KG1 (cell line): ENCODE measurements around the gene GALNT16.
"Not testable (repeated sequence)": the region's sequence is repeated elsewhere in the genome, so short reads cannot be mapped to it uniquely, and the experiment has no call there.

Experiments
- DNase-seq: peaks from one replicate; lab custom pipeline; 2025; lab: John Stamatoyannopoulos, UW

The GALNT16 gene

GRCh38 chr14:69260190-69260860 is 367 bp downstream of the GALNT16 start:
- DNase-seq = no peak

- DNase-seq = no peak
Observed at GRCh38 chr14:69260861-69261564, 1.1 kb downstream of the GALNT16 start.

- no peak for DNase-seq
Observed at GRCh38 chr14:69261761-69262331, 1.9 kb downstream of the GALNT16 start.

GRCh38 chr14:69262516-69262915 is 2.6 kb downstream of the GALNT16 start:
- no peak for DNase-seq

GRCh38 chr14:69263364-69263763 is 3.4 kb downstream of the GALNT16 start:
- DNase-seq = no peak

- no peak for DNase-seq
Observed at GRCh38 chr14:69263771-69264170, 3.8 kb downstream of the GALNT16 start.

GRCh38 chr14:69266572-69267345 is 6.8 kb downstream of the GALNT16 start:
- no peak for DNase-seq

- no peak for DNase-seq
Observed at GRCh38 chr14:69267492-69267891, 7.5 kb downstream of the GALNT16 start.

- no peak for DNase-seq
Observed at GRCh38 chr14:69268223-69268622, 8.3 kb downstream of the GALNT16 start.

GRCh38 chr14:69268763-69269162 is 8.8 kb downstream of the GALNT16 start:
- no peak for DNase-seq

GRCh38 chr14:69269381-69269780 is 9.4 kb downstream of the GALNT16 start:
- no peak for DNase-seq

GRCh38 chr14:69270097-69270496 is 10.1 kb downstream of the GALNT16 start:
- no peak for DNase-seq

GRCh38 chr14:69270795-69271708 is 11.1 kb downstream of the GALNT16 start:
- no peak for DNase-seq

GRCh38 chr14:69274321-69274720 is 14.4 kb downstream of the GALNT16 start:
- no peak for DNase-seq

GRCh38 chr14:69275331-69275730 is 15.4 kb downstream of the GALNT16 start:
- DNase-seq = no peak

- DNase-seq = not testable (repeated sequence)
Observed at GRCh38 chr14:69277356-69277755, 17.4 kb downstream of the GALNT16 start.

GRCh38 chr14:69280746-69281291 is 20.9 kb downstream of the GALNT16 start:
- DNase-seq = no peak

GRCh38 chr14:69281450-69282169 is 21.7 kb downstream of the GALNT16 start:
- DNase-seq = no peak

GRCh38 chr14:69282448-69282847 is 22.5 kb downstream of the GALNT16 start:
- no peak for DNase-seq

- DNase-seq = no peak
Observed at GRCh38 chr14:69284170-69284569, 24.2 kb downstream of the GALNT16 start.
